Measurements from ENCODE around the gene CZIB.
"Not testable (repeated sequence)": the region's sequence is repeated elsewhere in the genome, so short reads cannot be mapped to it uniquely, and the experiment has no call there.

CZIB gene

GRCh38 chr1:53238197-53239155 is 18.0 kb upstream of the CZIB start, which contains the start of gene MAGOH:
Gene MAGOH, minus strand, starts transcription at chr1:53238518. Its CDS starts 70 bp downstream, at chr1:53238448.
- DNase-seq = peak; percentile 94

DNA sequence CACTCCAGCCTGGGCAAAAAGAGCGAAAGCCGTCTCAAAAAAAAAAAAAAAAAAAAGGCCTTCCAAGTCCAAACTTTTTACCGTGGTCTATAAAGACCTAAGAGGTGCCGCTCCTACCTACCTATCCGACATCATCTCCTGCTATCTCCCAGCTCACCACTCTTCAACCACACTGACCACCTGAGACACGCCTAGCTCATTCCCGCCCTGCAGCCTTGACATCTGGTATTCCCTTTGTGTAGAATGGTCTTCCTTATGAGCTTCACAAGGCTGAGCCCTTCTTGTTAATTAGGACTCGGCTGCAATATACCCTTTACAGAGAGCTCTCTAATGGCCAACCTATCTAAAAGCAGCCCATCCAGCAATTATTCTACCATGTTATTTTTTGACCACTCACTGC is 17.2 kb upstream of the CZIB start:
- DNase-seq = no peak

DNA sequence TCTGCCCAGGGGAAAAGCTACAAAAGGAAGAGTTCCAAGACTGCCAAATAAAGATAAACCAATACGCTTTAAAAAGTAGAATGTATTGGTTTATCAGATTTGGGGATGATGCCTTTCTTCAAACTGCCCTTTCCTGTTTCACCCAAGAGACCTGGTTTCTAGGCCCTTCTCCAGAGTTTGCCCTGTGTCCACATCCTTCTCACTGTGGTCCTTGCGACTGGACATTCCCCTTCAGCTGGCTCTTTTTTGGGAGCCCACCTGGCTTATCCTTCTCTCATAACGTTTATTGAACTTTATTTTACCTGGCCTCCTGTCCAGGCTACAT is 490 bp upstream of the CZIB start:
- no peak for DNase-seq

- no peak for DNase-seq
Observed at GRCh38 chr1:53219711-53220110, 723 bp downstream of the CZIB start.

DNA sequence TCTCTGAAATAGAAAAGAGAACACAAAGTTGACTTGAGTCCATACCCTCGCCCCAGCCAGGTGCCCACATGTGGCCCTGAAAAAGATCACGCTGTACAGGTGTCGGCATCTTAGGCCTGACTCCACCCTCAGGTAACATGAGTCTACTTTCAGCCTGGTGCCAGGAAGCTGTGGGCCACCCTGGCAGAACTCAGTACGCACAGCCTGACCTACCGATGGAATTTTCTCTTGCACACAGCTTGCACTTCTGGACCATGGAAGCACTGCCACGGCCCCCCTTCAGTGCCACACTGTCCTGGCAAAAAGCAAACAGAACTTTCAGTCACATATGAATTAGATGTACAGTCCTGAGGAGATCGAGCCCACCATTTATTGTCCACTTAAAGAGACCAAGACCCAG is 2.2 kb downstream of the CZIB start:
- DNase-seq = no peak

DNA sequence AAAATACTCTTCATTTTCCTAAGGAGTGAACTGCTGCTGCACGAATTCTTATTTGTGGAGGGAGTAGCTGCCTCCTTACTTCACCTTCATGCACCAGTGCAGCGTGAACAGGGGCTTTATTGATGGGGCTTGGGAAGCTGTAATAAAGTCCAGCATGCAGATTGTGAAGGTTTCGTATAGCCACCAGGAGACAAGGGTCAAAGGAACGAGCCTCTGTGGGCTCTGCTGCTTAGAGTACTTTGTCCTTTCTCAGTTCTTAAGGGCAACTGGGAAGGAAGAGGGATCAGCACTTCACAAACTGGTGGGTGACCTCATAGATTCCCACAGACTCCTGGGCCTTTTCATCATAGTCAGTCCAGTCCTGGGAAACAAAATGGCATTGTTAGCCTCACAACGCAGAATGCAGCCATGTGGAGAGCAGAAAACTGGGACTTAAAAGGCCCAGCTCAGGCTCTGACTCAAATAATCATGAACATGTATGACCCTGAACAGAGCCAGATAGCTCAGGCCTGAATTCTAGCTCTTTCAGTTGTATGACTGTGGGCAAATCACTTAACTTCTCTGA is 6.0 kb downstream of the CZIB start:
- no peak for DNase-seq

- no peak for DNase-seq
Observed at GRCh38 chr1:53210954-53211353, 9.5 kb downstream of the CZIB start.

GRCh38 chr1:53210352-53210751 is 10.1 kb downstream of the CZIB start:
- DNase-seq = no peak

GRCh38 chr1:53207726-53208125 is 12.7 kb downstream of the CZIB start:
- no peak for DNase-seq

DNA sequence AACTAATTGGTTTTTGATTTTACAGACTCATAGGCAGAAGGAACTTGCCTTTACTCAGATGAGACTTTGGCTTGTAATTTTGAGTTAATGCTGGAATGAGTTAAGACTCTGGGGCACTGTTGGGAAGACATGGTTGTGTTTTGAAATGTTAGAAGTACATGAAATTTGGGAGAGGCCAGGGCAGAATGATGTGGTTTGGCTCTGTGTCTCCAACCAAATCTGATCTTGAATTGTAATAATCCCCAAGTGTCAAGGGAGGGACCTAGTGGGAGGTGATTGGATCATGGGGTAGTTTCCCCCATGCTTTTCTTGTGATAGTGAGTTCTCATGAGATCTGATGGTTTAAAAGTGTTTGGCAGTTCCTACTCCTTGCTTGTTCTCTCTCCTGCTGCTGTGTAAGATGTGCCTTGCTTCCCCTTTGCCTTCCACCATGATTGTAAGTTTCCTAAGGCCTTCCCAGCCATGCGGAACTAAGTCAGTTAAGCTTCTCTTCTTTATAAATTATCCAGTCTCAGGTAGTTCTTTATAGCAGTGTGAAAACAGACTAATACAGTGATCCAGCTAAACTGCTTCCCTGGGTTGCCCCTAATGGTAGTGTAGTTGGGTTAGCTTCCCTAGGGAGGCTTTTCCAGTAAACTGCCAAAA is 13.6 kb downstream of the CZIB start:
- DNase-seq = no peak

DNA sequence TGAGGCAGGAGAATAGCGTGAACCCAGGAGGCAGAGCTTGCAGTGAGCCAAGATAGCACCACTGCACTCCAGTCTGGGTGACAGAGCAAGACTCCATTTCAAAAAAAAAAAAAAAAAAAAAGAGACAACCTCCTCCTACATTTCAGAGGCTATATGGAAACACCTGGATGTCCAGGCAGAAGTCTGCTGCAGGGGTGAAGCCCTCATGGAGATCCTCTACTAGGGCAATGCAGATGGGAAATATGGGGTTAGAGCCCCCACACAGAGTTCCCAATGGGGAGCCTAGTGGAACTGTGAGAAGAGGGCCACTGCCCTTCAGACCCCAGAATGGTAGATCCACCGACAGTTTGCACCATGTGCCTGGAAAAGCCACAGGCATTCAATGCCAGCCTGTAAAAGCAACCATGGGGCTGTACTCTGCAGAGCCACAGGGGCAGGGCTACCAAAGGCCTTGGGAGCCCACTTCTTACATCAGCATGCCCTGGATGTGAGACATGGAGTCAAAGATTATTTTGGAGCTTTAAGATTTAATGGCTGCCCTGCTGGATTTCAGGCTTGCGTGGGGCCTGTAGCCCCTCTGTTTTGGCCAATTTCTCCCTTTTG is 14.2 kb downstream of the CZIB start:
- not testable (repeated sequence) for DNase-seq

GRCh38 chr1:53205496-53205895 is 14.9 kb downstream of the CZIB start:
- not testable (repeated sequence) for DNase-seq

- DNase-seq = no peak
Observed at GRCh38 chr1:53203466-53203865, 17.0 kb downstream of the CZIB start.

DNA sequence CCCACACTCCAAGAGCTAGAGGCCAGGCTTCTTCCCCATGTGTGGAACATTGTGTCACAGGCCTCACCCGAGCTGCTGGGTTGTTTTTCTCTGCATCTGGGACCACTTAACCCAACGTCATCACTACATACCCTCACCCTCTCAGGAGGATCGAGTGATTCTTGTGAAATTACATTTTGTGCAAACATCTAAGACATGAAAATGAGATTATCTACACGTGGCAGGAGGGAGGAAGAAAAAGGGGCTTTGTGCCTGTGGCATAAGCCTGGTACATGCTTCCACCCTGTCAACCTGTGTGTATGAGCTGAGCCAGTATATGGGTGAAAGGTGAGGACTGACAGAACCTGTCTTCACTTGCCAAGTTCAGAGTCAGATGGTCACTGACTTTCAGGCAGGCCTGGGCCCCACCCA is 22.2 kb downstream of the CZIB start:
- no peak for DNase-seq

DNA sequence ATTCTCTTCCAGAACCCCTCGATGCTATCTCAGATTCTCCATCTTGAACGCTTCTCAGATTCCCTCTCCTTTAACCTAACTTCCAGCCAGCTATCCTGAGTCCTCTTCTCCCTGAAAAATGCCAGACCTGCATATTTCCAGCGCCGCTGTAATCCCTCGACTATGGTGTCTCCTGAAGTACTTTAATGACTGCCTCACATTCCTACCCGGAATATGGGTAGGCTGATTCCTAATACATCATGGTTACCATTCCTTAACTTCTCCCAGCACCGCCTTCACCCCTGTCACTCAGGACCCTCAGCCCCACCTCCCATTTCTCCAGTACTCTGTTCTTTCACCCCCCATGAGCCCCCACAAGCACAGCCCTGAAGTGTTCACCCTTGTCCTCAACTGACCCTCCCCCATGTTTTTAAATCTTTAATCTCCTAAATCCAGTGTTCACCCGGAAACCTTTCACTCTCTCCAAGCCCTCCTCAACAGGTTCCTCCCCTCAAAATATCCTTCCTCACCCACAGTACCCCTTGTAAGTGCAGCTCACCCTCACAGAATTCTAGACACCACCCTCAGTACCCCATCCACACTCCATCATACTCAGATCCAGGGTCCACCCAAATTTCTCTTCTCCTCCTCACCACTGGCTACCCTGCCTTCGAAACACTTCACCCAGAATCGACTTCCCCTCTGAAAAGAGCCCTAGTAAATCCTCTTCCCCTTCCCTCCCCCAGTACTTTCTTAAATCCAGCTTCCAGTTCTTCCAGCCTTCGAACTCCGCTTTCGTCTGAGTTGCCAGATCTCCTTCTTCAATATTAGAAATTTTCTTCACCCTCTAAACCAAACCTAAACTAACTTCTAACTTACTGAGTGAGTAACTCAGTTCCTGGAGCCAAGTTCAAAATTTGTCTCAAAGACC is 22.9 kb downstream of the CZIB start:
- DNase-seq = no peak

- DNase-seq = peak; percentile 89
Observed at GRCh38 chr1:53196485-53197290, 23.7 kb downstream of the CZIB start, which contains the start of gene CPT2. Gene CPT2, plus strand, starts transcription at chr1:53196824. Its CDS starts 120 bp downstream, at chr1:53196944.

DNA sequence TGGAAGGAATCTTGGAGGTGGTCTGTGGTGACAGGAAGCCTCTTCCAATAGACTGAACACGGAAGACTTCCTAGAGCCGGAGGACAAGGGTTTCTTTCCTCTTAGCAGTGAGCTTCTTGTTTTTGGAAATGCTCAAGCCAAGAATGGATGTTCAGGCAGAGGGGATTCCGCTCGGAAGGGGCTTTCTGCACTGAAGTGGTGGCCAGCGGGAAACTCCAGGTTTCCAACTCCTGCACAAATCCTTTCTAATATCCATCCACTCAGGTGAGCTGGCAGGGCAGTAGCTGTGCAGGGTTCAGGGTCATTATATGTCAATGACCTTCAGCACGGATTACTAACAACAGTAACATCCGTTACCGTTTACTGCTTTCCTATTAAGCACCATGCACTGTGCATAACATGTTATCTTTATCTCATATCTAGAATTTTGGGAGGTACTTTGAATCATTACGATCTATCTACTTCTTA is 24.4 kb downstream of the CZIB start:
- DNase-seq = no peak

DNA sequence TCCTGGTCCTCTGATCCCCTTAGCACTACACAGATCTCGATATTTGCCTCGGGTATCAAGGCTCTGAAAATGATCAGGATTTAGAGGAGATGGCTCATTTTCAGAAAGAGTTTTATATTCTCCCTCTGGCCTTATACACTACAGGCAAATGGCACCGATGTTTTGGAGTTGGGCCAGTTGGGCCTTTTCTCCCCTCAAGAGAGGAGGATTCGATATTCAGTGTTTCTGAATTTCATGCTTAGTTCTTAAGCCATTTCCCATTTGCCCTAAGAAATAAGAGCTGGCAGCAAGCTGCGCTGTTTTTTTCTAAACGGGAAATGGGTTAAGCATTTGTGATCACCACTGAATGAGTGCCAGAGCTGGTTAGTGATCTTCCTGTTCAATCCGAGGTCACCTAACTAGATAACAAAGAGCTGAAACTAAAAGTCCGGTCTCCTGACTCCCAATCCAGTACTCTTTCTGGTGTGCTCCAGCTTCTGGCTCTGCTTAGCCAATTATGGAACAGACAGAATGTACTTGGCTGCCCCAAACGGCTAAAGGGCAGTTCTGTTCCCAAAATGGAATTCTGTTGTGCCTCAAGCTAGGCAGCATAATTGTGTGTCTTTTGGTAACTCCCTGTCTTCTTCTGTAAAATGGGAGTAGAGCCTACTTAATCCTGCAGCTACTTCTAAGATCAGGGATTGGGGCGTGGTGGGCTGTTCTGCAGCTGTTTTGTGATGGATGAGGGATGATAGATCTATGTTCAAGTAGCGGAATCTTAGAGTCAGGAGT is 25.0 kb downstream of the CZIB start:
- no peak for DNase-seq

GRCh38 chr1:53190210-53190611 is 30.2 kb downstream of the CZIB start:
- no peak for DNase-seq

DNA sequence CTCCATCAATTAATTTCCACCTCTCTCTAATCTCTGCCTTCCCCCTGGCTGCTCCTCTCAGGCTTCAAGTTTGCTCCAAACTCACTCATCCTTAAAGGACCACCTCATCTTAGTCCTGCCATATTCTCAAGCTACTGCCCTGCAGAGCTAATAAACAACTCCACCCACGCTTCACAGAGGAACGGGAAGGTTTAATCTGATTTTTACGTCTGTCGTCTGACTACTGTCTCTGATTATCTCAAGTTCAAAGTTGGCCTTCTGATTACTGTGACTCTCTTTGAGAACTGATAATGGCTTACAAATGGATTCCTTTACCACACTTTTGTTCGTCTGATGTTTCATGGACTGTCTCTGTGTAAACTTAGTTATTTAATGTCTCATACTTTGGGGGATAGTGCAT is 31.4 kb downstream of the CZIB start:
- no peak for DNase-seq

All from NCI-H226 (cell line).